ENCODE measurements around the gene B3GALNT2.

- no peak for TF ChIP-seq CTCF (conservative IDR thresholded peaks at IDR 0.05)
- TF ChIP-seq EZH2 (IDR thresholded peaks at IDR 0.05; ENCODE audit: low read depth), result no peak
Measured at GRCh38 chr1:235485558-235485957, 18.7 kb downstream of the B3GALNT2 start.
